HepG2 (cell line): ENCODE measurements around the gene HSD17B8. TPM values are rescaled to one million over a fixed set of nuclear protein-coding genes. Genes with fewer than 3 reads are reported as not detected.

Experiments used
- CEBPG ChIP-seq: IDR thresholded peaks from 2 replicates; pipeline ENCODE4 v1.6.1; 2016
- E2F1 ChIP-seq: sonication (generic); formaldehyde crosslinking; IDR thresholded peaks from 2 replicates; pipeline ENCODE4 v1.5.0; 2020; ENCODE audit warnings: missing genetic modification reagents
- EP300 ChIP-seq, 3 experiments: sonication (generic) in 1 of 3; formaldehyde crosslinking in 1 of 3; IDR thresholded peaks; 2 replicates each; pipeline versions ENCODE4 v1.5.1 to v1.6.1; 2011 to 2020; ENCODE audit warnings: low read depth in 2 of 3, low read length in 2 of 3, borderline replicate concordance in 1 of 3, improper control_type of control experiment in 1 of 3, mild to moderate bottlenecking in 1 of 3, missing genetic modification reagents in 1 of 3, moderate library complexity in 1 of 3
- ESRRA ChIP-seq: sonication (generic); formaldehyde crosslinking; IDR thresholded peaks from 2 replicates; pipeline ENCODE4 v1.5.1; 2020; ENCODE audit warnings: mild to moderate bottlenecking, low read depth, missing genetic modification reagents
- HMGXB3 ChIP-seq: sonication (generic); formaldehyde crosslinking; IDR thresholded peaks from 2 replicates; pipeline ENCODE4 v1.4.0; 2020; ENCODE audit warnings: missing genetic modification reagents, borderline replicate concordance
- HOXA5 ChIP-seq: sonication (generic); formaldehyde crosslinking; IDR thresholded peaks from 2 replicates; pipeline ENCODE4 v1.4.0; 2020; ENCODE audit warnings: missing genetic modification reagents
- IKZF4 ChIP-seq: sonication (generic); formaldehyde crosslinking; IDR thresholded peaks from 2 replicates; pipeline ENCODE4 v1.5.1; 2020; ENCODE audit warnings: borderline replicate concordance, mild to moderate bottlenecking, low read depth, missing genetic modification reagents; ENCODE audit errors: not compliant biosample characterization
- KMT2B ChIP-seq: IDR thresholded peaks from 2 replicates; pipeline ENCODE4 v1.6.1; 2016; ENCODE audit warnings: missing genetic modification reagents, missing compliant biosample characterization
- NCOA1 ChIP-seq: sonication (generic); formaldehyde crosslinking; IDR thresholded peaks from 2 replicates; pipeline ENCODE4 v1.9.0; 2021; ENCODE audit warnings: missing genetic modification reagents
- NCOA2 ChIP-seq: sonication (generic); formaldehyde crosslinking; IDR thresholded peaks from 2 replicates; pipeline ENCODE4 v1.8.0; 2022; ENCODE audit warnings: inconsistent platforms
- NFYB ChIP-seq: sonication (generic); formaldehyde crosslinking; IDR thresholded peaks from 2 replicates; pipeline ENCODE4 v1.4.0; 2020; ENCODE audit warnings: missing genetic modification reagents
- NFYC ChIP-seq: IDR thresholded peaks from 2 replicates; pipeline ENCODE4 v1.6.1; 2016; ENCODE audit warnings: missing genetic modification reagents, missing compliant biosample characterization
- NR2F1 ChIP-seq, 2 experiments: fragments of 450-650 bp in 1 of 2; formaldehyde crosslinking in 1 of 2; IDR thresholded peaks; 2 replicates each; pipeline versions ENCODE4 v1.5.0 to v1.6.1; 2016 to 2020; ENCODE audit warnings: mild to moderate bottlenecking in 1 of 2, missing compliant biosample characterization in 1 of 2, missing genetic modification reagents in 1 of 2, moderate library complexity in 1 of 2
- PREB ChIP-seq: sonication (generic); formaldehyde crosslinking; IDR thresholded peaks from 2 replicates; pipeline ENCODE4 v1.4.0; 2020; ENCODE audit warnings: missing genetic modification reagents
- RFX5 ChIP-seq: IDR thresholded peaks from 2 replicates; pipeline ENCODE4 v1.6.1; 2011; ENCODE audit warnings: low read depth, low read length, improper control_type of control experiment
- SNRNP70 ChIP-seq: fragments of 200-400 bp; formaldehyde crosslinking; IDR thresholded peaks from 2 replicates; pipeline ENCODE4 v1.6.1; 2017; ENCODE audit warnings: mild to moderate bottlenecking, low read depth, low read length, moderate library complexity
- TAF1 ChIP-seq: sonication (generic); formaldehyde crosslinking; IDR thresholded peaks from 2 replicates; pipeline ENCODE4 v1.4.0; 2020; ENCODE audit warnings: missing genetic modification reagents
- THAP11 ChIP-seq: IDR thresholded peaks from 2 replicates; pipeline ENCODE4 v1.6.1; 2016; ENCODE audit warnings: missing biosample characterization, missing genetic modification reagents
- ZFP41 ChIP-seq: sonication (generic); formaldehyde crosslinking; IDR thresholded peaks from 2 replicates; pipeline ENCODE4 v1.4.0; 2020; ENCODE audit warnings: mild to moderate bottlenecking, missing genetic modification reagents, borderline replicate concordance
- ZKSCAN8 ChIP-seq: IDR thresholded peaks from 2 replicates; pipeline ENCODE4 v1.6.1; 2016; ENCODE audit warnings: borderline replicate concordance, missing genetic modification reagents, missing compliant biosample characterization
- ZNF274 ChIP-seq: sonication (generic); formaldehyde crosslinking; IDR thresholded peaks from 2 replicates; pipeline ENCODE4 v1.5.1; 2020; ENCODE audit warnings: mild to moderate bottlenecking, missing genetic modification reagents
- polyA plus RNA-seq, 8 experiments: library from polyadenylated mRNA; depleted of rRNA in 3 of 8; stranded (reverse) in 7 of 8; unstranded in 1 of 8; fragments of >200 nt; fragmentation: Illumina TruSeq in 4 of 8; extraction: Trizol in 4 of 8; gene quantifications; 2 replicates each; pipeline versions ENCODE4 v1.2.1 to v1.2.3, GENCODE V29; 2011 to 2016; ENCODE audit warnings: low read depth in 4 of 8, missing spikeins in 1 of 8, mixed read lengths in 1 of 8; ENCODE audit not compliant: insufficient read depth in 1 of 8
- total RNA-seq, 5 experiments: library from RNA; depleted of rRNA; stranded (reverse); fragments of >200 nt; fragmentation: Illumina TruSeq; extraction: Trizol; gene quantifications; 2 replicates each; pipeline ENCODE4 v1.2.3, GENCODE V29; 2016; ENCODE audit warnings: low read depth in 1 of 5
- TF ChIP-seq, protein P1 (sequence below): sonication (generic); formaldehyde crosslinking; IDR thresholded peaks from 2 replicates; pipeline ENCODE4 v1.4.0; 2020; ENCODE audit warnings: missing genetic modification reagents

Gene HSD17B8
- total and polyA plus RNA-seq, 2 of the 13 experiments (the other 11 are each of a cell fraction or from before 2014, with no cell fraction given) = 12.6 to 20.1 TPM

- TF ChIP-seq EP300 (IDR thresholded peaks at IDR 0.05; ENCODE audit: low read depth in 2 of 2, low read length in 2 of 2) (peak in 1 of 2 experiments; percentile 44; a peak in 2 of 4 replicates), EP300 (CRISPR knock-in tag; IDR thresholded peaks at IDR 0.05; ENCODE audit: borderline replicate concordance) (no peak), IKZF4 (CRISPR knock-in tag) (no peak), KMT2B (CRISPR knock-in tag) (no peak), HMGXB3 (CRISPR knock-in tag) (peak; percentile 50; the same call in 1 of the 2 replicates), NFYC (CRISPR knock-in tag) (peak; percentile 49), ZNF274 (CRISPR knock-in tag) (no peak), NFYB (CRISPR knock-in tag) (0 out of 2 replicates have a peak, but pooled peaks have one; percentile 46), ZFP41 (CRISPR knock-in tag) (no peak), SNRNP70 (no peak), THAP11 (CRISPR knock-in tag) (0 out of 2 replicates have a peak, but pooled peaks have one; percentile 15), E2F1 (CRISPR knock-in tag) (no peak), NR2F1 (CRISPR knock-in tag; IDR thresholded peaks at IDR 0.05) (peak; percentile 80 to 92), ZKSCAN8 (CRISPR knock-in tag) (no peak), HOXA5 (CRISPR knock-in tag) (no peak), RFX5 (peak; percentile 21; the same call in 1 of the 2 replicates), NCOA2 (CRISPR knock-in tag) (0 out of 2 replicates have a peak, but pooled peaks have one; percentile 37), TAF1 (CRISPR knock-in tag) (no peak), CEBPG (CRISPR knock-in tag) (no peak), PREB (CRISPR knock-in tag) (no peak), ESRRA (CRISPR knock-in tag) (peak; percentile 94), NCOA1 (CRISPR knock-in tag) (no peak)
- TF ChIP-seq, protein P1, sequence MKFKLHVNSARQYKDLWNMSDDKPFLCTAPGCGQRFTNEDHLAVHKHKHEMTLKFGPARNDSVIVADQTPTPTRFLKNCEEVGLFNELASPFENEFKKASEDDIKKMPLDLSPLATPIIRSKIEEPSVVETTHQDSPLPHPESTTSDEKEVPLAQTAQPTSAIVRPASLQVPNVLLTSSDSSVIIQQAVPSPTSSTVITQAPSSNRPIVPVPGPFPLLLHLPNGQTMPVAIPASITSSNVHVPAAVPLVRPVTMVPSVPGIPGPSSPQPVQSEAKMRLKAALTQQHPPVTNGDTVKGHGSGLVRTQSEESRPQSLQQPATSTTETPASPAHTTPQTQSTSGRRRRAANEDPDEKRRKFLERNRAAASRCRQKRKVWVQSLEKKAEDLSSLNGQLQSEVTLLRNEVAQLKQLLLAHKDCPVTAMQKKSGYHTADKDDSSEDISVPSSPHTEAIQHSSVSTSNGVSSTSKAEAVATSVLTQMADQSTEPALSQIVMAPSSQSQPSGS (CRISPR knock-in tag) = no peak
Observed at GRCh38 chr6:33156964-33157363, 47.5 kb upstream of the HSD17B8 start (continued).
